Measurements from ENCODE around the gene CFHR1.
"Not testable (repeated sequence)": the region's sequence is repeated elsewhere in the genome, so short reads cannot be mapped to it uniquely, and the experiment has no call there.

Gene CFHR1

GRCh38 chr1:196819531-196819930, at the start of gene CFHR1:
Gene CFHR1 (plus strand): TSS chr1:196819731. CDS start chr1:196819845, 114 bp downstream.
- DNase-seq: not testable (repeated sequence)

DNA sequence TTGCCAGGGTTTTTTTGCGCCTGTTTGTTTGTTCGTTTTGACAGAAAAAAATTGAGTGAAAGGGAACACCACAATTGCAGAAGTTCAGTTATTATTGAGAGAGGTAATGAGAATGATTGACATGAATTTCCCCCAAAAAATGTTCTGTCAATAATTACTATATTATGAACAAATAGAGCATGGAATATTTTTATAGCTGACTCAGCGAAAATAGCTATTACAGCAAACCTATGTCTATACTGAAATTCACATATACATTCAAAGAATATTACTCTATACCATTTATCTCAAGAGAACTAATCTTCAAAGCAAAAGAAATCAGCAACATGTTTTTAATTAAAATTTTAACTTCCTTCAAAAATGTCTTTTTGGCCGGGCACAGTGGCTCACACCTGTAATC, 49.7 kb upstream of the CFHR1 start:
- DNase-seq: not testable (repeated sequence)

DNA sequence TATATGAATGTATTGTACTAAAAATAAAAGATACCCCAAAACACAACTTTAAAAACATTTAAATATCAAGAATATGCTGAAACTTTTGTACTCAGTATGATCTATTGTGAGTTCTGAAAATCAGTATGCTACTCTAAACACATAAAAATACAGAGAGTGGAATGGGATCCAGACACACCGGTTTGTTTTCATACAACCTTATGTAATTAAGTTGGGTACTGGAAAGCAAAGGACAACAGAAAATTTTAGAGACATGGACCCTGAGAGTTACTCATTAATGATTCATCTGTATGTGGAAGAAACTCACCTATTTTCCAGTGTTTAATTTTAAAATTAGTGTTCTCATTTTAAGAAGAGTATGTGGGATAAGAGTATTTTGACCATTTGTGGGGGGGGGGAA, 45.8 kb upstream of the CFHR1 start:
- DNase-seq: no peak

DNA sequence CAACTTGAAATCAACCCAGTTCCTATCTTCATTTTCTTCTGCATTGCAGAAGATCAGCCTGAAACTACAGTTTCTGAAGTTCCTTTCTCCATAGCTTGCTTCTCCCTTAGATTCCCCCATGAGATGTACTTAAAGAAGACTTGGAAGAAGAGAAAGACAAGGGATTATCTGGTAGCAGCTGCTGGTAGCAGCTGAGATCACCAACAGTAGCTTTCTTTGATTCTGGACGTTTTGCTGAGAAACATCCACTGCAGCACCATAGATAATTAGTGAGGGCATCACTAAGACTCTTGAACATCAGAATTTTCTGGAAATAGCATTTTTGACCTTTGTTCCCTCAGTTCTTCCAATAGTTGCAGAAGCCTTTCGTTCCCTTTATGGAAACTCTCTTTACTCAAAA, 45.4 kb upstream of the CFHR1 start:
- DNase-seq: no peak

GRCh38 chr1:196774603-196775002, 44.9 kb upstream of the CFHR1 start, which contains the start of gene CFHR3:
Gene CFHR3 (plus strand): TSS chr1:196774840. CDS start chr1:196774887, 47 bp downstream.
- DNase-seq: no peak

GRCh38 chr1:196777603-196778002, 41.9 kb upstream of the CFHR1 start:
- DNase-seq: no peak

GRCh38 chr1:196779093-196779492, 40.4 kb upstream of the CFHR1 start:
- DNase-seq: no peak

DNA sequence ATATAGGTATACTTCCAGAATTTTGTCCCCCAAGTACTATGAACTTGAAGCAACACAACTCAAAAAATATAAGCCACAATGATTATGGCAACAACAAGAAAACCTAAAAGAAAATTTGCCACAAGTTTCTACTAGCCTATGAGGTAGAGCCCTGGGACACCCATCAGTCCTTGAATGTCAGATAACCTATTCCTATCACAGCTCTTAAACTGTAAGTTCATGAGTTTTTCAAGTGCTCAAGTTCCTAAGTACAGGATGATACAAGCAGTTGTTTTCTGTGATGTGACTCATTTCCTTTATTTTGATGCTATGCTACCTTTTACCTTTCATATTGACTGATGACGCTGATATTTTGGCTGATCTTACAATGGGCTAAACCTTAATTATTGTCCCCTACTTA, 28.3 kb upstream of the CFHR1 start:
- not testable (repeated sequence) for DNase-seq

GRCh38 chr1:196794103-196794502, 25.4 kb upstream of the CFHR1 start:
- DNase-seq: not testable (repeated sequence)

DNA sequence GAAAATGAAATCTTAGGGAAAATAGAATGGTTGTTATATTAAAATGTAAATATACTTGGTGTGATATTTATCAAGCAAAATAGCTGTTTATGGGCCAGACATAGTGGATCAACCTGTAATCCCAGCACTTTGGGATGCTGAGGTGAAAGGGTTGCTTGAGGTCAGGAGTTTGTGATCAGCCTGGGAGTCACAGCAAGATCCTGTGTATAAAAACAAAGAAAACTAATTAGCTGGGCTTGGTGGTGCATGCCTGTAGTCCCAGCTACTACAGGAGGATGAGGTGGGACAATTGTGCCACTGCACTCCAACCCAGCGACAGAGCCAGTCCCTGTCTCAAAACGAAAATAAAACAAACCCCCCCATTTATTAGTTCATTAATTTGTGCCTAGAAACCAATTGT, 21.6 kb upstream of the CFHR1 start:
- no peak for DNase-seq

DNA sequence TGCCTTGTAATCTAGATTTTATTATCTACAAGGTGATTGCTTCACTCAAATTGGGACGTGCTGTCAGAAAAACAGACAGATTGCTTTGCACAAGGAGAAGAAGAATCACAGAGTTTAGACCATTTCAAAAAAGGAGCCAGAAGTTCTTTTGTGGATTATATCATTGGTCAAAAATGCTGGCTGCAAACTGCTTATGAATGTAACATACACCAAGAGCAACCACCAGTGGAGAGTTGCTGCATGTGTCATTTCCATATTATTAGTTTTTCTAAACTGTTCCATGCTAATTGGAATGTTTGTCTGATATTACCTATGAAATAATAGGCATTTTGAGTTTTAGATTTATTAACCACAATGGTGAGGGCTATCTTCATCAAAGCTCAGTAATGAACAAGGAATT, 17.6 kb upstream of the CFHR1 start:
- DNase-seq: not testable (repeated sequence)

- DNase-seq: no peak
Observed at GRCh38 chr1:196808529-196809235, 10.8 kb upstream of the CFHR1 start.

DNA sequence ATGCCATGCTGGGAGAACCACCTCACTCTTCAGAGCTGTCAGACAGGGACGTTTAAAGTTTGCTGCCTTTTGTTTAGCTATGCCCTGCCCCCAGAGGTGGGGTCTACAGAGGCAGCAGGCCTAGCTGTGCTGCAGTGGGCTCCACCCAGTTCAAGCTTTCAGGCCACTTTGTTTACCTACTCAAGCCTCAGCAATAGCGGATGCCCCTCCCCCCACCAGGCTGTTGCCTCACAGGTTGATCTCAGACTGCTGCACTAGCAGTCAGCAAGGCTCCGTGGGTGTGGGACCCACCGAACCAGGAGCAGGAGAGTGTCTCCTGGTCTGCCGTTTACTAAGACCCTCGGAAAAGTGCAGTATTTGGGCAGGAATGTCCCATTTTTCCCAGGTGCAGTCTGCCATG, 2.1 kb upstream of the CFHR1 start:
- not testable (repeated sequence) for DNase-seq

- DNase-seq: peak; percentile 46
Observed at GRCh38 chr1:196827860-196828259, 8.3 kb downstream of the CFHR1 start.

GRCh38 chr1:196849613-196850492, 30.3 kb downstream of the CFHR1 start:
- DNase-seq: not testable (repeated sequence)

DNA sequence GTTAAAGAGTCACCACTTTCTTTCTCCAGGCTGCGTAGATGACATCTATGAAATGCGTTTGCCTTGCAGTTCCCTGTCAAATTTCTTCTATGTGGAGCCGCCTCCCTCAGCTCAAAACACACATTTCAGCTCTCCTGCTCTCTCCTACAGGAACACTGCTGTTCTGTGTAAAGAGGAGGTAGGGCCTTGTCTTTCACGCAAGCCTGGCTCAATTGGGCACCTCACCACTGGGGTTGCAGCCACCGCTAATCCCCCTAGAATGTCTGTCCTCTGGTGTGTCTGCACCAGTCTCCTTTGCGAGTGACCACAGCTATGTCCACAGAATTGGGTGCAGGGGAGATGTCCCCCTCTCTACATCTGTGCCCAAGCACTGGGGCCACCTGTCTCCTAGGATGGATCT, 36.5 kb downstream of the CFHR1 start:
- DNase-seq: no peak

- DNase-seq: no peak
Observed at GRCh38 chr1:196857188-196857587, 37.7 kb downstream of the CFHR1 start.

DNA sequence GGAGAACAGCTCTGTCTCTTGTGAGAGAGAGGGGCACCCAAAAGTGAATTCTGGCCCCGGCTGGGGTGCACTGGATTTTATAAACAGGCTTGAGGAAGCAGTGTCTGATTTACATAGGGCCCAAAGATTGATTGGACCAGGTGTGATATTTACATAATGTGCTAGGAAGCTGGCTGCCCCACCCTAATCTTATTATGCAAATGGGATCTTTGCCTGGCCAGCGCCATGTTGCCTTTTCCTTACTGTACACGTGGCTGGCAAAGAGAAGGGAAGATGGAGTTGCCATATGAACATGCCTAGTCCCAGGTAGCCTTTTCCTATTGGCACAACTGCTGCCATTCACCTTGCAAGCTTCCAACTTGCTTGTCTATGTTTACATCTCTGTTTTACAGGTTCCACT, 39.3 kb downstream of the CFHR1 start:
- no peak for DNase-seq

GRCh38 chr1:196860323-196860884, 40.9 kb downstream of the CFHR1 start:
- DNase-seq: no peak

- no peak for DNase-seq
Observed at GRCh38 chr1:196861429-196861828, 41.9 kb downstream of the CFHR1 start.

DNA sequence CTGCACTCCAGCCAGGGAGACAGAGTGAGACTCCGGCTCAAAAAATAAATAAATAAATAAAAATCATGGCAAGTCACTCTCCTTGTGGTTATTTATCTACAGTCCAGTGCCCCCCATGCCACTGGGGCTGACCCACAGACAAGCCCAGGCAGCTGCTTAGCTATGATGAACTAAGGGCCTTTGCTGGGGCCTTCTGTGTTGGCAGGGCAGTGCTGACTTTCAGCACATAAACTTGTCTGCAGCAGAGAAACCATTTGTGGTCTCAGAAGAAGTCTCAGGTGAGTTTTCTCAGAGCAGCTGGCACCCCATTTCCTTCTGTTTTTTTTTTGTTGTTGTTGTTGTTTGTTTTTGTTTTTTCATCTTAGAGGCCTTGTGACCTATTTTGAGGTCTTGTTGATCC, 47.4 kb downstream of the CFHR1 start:
- no peak for DNase-seq

GRCh38 chr1:196873385-196873784, 53.9 kb downstream of the CFHR1 start:
- no peak for DNase-seq

DNA sequence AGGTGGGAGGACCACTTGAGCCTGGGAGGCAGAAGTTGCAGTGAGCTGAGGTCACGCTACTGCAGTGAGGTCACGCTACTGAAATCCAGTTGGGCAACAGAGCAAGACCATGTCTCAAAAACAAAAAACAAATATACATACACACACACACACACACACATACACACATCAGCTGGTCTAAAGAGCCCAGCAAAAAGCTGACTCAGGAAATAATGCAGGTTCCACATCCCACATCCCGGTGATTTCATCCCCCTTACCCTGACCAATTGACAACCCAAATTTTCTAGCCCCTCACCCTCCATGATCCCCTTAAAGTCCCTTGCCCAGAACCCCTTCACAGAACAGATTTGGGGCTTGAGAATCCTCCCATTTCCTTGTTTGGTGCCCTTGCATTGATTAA, 56.4 kb downstream of the CFHR1 start:
- DNase-seq: peak; percentile 20

DNA sequence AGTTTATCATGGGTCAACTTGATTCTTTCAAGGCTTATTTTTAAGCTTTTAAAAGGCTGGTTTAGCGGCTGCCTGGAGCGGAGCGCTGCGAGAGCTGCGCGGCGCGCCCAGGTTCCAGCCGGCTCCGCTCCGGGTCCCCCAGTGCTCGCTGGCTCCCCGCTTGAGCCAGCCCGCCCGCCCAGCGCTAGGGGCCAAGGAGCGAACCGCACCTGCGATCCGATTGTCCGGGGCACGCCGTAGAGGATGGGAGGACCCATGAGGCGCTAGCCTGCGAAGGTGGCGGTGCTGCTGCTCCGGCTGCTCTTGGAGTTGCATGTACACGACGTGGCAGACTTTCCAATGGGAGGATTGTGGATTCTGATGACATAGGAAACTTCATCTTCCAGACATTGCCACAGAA, 58.4 kb downstream of the CFHR1 start:
- DNase-seq: no peak
